ENCODE measurements around the gene RPS14. TPM values are rescaled to one million over a fixed set of nuclear protein-coding genes. Genes with fewer than 3 reads are reported as not detected.

Gene RPS14
- polyA plus RNA-seq, 1 donor, result 2,545 TPM

- Histone ChIP-seq H3K4me1 (ENCODE audit: control insufficient read depth, insufficient read depth, low read length) (no peaks in the 10 kb centered on the region), H3K36me3 (ENCODE audit: control insufficient read depth, insufficient read depth, low read length) (peaks cover 90% of the 10 kb centered on the region), H3K27me3 (ENCODE audit: control insufficient read depth, insufficient read depth, low read length) (no peaks in the 10 kb centered on the region), H3K4me3 (ENCODE audit: low read length) (no peak overlapping the region), H3K9me3 (ENCODE audit: control insufficient read depth, low read depth, low read length) (no peaks in the 10 kb centered on the region), H3K27ac (ENCODE audit: low read length) (no peak overlapping the region)
- no peak for DNase-seq
- WGBS (ENCODE audit: insufficient coverage, low lambda C conversion rate), result no CpG with 5 or more reads among the region's 13 CpGs
Observed at GRCh38 chr5:150394912-150395687, 54.4 kb downstream of the RPS14 start.

GRCh38 chr5:150394131-150394530 is 55.4 kb downstream of the RPS14 start:
- Histone ChIP-seq H3K4me3 (ENCODE audit: low read length) (no peak overlapping the region), H3K27ac (ENCODE audit: low read length) (no peak overlapping the region), H3K36me3 (ENCODE audit: control insufficient read depth, insufficient read depth, low read length) (peaks cover 88% of the 10 kb centered on the region), H3K9me3 (ENCODE audit: control insufficient read depth, low read depth, low read length) (no peaks in the 10 kb centered on the region), H3K4me1 (ENCODE audit: control insufficient read depth, insufficient read depth, low read length) (no peaks in the 10 kb centered on the region), H3K27me3 (ENCODE audit: control insufficient read depth, insufficient read depth, low read length) (no peaks in the 10 kb centered on the region)
- WGBS (ENCODE audit: insufficient coverage, low lambda C conversion rate), result no CpG with 5 or more reads among the region's 3 CpGs
- no peak for DNase-seq

- Histone ChIP-seq H3K9me3 (ENCODE audit: control insufficient read depth, low read depth, low read length) (no peaks in the 10 kb centered on the region), H3K27me3 (ENCODE audit: control insufficient read depth, insufficient read depth, low read length) (no peaks in the 10 kb centered on the region), H3K4me3 (ENCODE audit: low read length) (no peak overlapping the region), H3K4me1 (ENCODE audit: control insufficient read depth, insufficient read depth, low read length) (no peaks in the 10 kb centered on the region), H3K36me3 (ENCODE audit: control insufficient read depth, insufficient read depth, low read length) (peaks cover 82% of the 10 kb centered on the region), H3K27ac (ENCODE audit: low read length) (no peak overlapping the region)
- no peak for DNase-seq
- WGBS (ENCODE audit: insufficient coverage, low lambda C conversion rate), result no CpG with 5 or more reads among the region's 3 CpGs
Observed at GRCh38 chr5:150393096-150393645, 56.4 kb downstream of the RPS14 start.

- Histone ChIP-seq H3K9me3 (ENCODE audit: control insufficient read depth, low read depth, low read length) (no peaks in the 10 kb centered on the region), H3K36me3 (ENCODE audit: control insufficient read depth, insufficient read depth, low read length) (peaks cover 82% of the 10 kb centered on the region), H3K27me3 (ENCODE audit: control insufficient read depth, insufficient read depth, low read length) (no peaks in the 10 kb centered on the region), H3K4me1 (ENCODE audit: control insufficient read depth, insufficient read depth, low read length) (no peaks in the 10 kb centered on the region), H3K27ac (ENCODE audit: low read length) (no peak overlapping the region), H3K4me3 (ENCODE audit: low read length) (no peak overlapping the region)
- no peak for DNase-seq
- WGBS (ENCODE audit: insufficient coverage, low lambda C conversion rate), result no CpG with 5 or more reads among the region's 7 CpGs
Observed at GRCh38 chr5:150392680-150393079, 56.9 kb downstream of the RPS14 start.

Other genes starting within 250 kb of the RPS14 start
- 1.1 TPM for gene CAMK2A, start 160.0 kb downstream of the RPS14 start, polyA plus RNA-seq
- 2.2 TPM for gene ARSI, start 146.8 kb downstream of the RPS14 start, polyA plus RNA-seq
- 23.9 TPM for gene TCOF1, start 92.0 kb downstream of the RPS14 start, polyA plus RNA-seq
- 742 TPM for gene CD74, start 36.8 kb downstream of the RPS14 start, polyA plus RNA-seq
- 45.4 TPM for gene NDST1, start 58.4 kb upstream of the RPS14 start, polyA plus RNA-seq
- 46.7 TPM for gene SYNPO, start 190.9 kb upstream of the RPS14 start, polyA plus RNA-seq
- gene MYOZ3, start 211.5 kb upstream of the RPS14 start, polyA plus RNA-seq, result 3.0 TPM